Measurements from ENCODE around the gene PRKG2.

The PRKG2 gene

GRCh38 chr4:81180916-81181315 lies 34.1 kb downstream of the PRKG2 start:
- Histone ChIP-seq H3K9me3 (ENCODE audit: control insufficient read depth, low read length) (no peaks in the 10 kb centered on the region), H3K36me3 (ENCODE audit: control insufficient read depth, insufficient read depth, low read length) (no peaks in the 10 kb centered on the region), H3K79me2 (no peaks in the 10 kb centered on the region), H3K27ac (no peak overlapping the region), H3K4me1 (no peaks in the 10 kb centered on the region), H3K4me3 (ENCODE audit: low read depth, low read length) (no peak overlapping the region), H2AFZ (no peak overlapping the region), H3K27me3 (ENCODE audit: control insufficient read depth, insufficient read depth, low read length) (no peaks in the 10 kb centered on the region), H3K4me2 (ENCODE audit: low read length) (no peak overlapping the region), H3K9ac (no peak overlapping the region)
- no peak for TF ChIP-seq CTCF (IDR thresholded peaks at IDR 0.05)

GRCh38 chr4:81179326-81179725 lies 35.7 kb downstream of the PRKG2 start:
- Histone ChIP-seq H3K9me3 (ENCODE audit: control insufficient read depth, low read length) (no peaks in the 10 kb centered on the region), H3K36me3 (ENCODE audit: control insufficient read depth, insufficient read depth, low read length) (no peaks in the 10 kb centered on the region), H3K27me3 (ENCODE audit: control insufficient read depth, insufficient read depth, low read length) (no peaks in the 10 kb centered on the region), H3K4me2 (ENCODE audit: low read length) (no peak overlapping the region), H3K4me1 (no peaks in the 10 kb centered on the region), H3K4me3 (ENCODE audit: low read depth, low read length) (no peak overlapping the region), H3K79me2 (no peaks in the 10 kb centered on the region), H2AFZ (no peak overlapping the region), H3K27ac (no peak overlapping the region), H3K9ac (no peak overlapping the region)
- no peak for TF ChIP-seq CTCF (IDR thresholded peaks at IDR 0.05)

GRCh38 chr4:81173213-81173612 lies 41.8 kb downstream of the PRKG2 start:
- Histone ChIP-seq H3K4me1 (no peaks in the 10 kb centered on the region), H3K36me3 (ENCODE audit: control insufficient read depth, insufficient read depth, low read length) (no peaks in the 10 kb centered on the region), H3K9ac (no peak overlapping the region), H2AFZ (no peak overlapping the region), H3K79me2 (no peaks in the 10 kb centered on the region), H3K27me3 (ENCODE audit: control insufficient read depth, insufficient read depth, low read length) (no peaks in the 10 kb centered on the region), H3K9me3 (ENCODE audit: control insufficient read depth, low read length) (no peaks in the 10 kb centered on the region), H3K4me2 (ENCODE audit: low read length) (no peak overlapping the region), H3K27ac (no peak overlapping the region), H3K4me3 (ENCODE audit: low read depth, low read length) (no peak overlapping the region)
- no peak for TF ChIP-seq CTCF (IDR thresholded peaks at IDR 0.05)

- Histone ChIP-seq H3K79me2 (no peaks in the 10 kb centered on the region), H3K4me3 (ENCODE audit: low read depth, low read length) (no peak overlapping the region), H3K27me3 (ENCODE audit: control insufficient read depth, insufficient read depth, low read length) (no peaks in the 10 kb centered on the region), H3K36me3 (ENCODE audit: control insufficient read depth, insufficient read depth, low read length) (no peaks in the 10 kb centered on the region), H3K4me2 (ENCODE audit: low read length) (no peak overlapping the region), H3K4me1 (no peaks in the 10 kb centered on the region), H3K9me3 (ENCODE audit: control insufficient read depth, low read length) (no peaks in the 10 kb centered on the region), H3K27ac (no peak overlapping the region), H2AFZ (no peak overlapping the region), H3K9ac (no peak overlapping the region)
- TF ChIP-seq CTCF (IDR thresholded peaks at IDR 0.05), result no peak
Observed at GRCh38 chr4:81166458-81167160, 48.4 kb downstream of the PRKG2 start.

- Histone ChIP-seq H3K27me3 (ENCODE audit: control insufficient read depth, insufficient read depth, low read length) (no peaks in the 10 kb centered on the region), H3K4me1 (no peaks in the 10 kb centered on the region), H3K36me3 (ENCODE audit: control insufficient read depth, insufficient read depth, low read length) (no peaks in the 10 kb centered on the region)
Observed at GRCh38 chr4:81165861-81166430, 49.1 kb downstream of the PRKG2 start.

More at GRCh38 chr4:81165861-81166430, 49.1 kb downstream of the PRKG2 start:
- Histone ChIP-seq H3K79me2 (no peaks in the 10 kb centered on the region), H2AFZ (no peak overlapping the region), H3K4me3 (ENCODE audit: low read depth, low read length) (no peak overlapping the region), H3K4me2 (ENCODE audit: low read length) (no peak overlapping the region), H3K9me3 (ENCODE audit: control insufficient read depth, low read length) (no peaks in the 10 kb centered on the region), H3K27ac (no peak overlapping the region), H3K9ac (no peak overlapping the region)
- no peak for TF ChIP-seq CTCF (IDR thresholded peaks at IDR 0.05)
